Activated CD4-positive, alpha-beta memory T cell treated with anti-CD3 and anti-CD28 coated beads for 36 hours (primary cell): ENCODE data around the gene ACTA2. TPM values are rescaled to one million over a fixed set of nuclear protein-coding genes. Genes with fewer than 3 reads are reported as not detected.

ENCODE experiments used
- CTCF ChIA-PET: fragments of 350-600 bp; sonication (Branson Sonifier 250); formaldehyde crosslinking; loops from one replicate; lab custom pipeline; 2021; ENCODE audit warnings: antibody characterized with exemption, inconsistent platforms; lab: Charles Lee
- POLR2A ChIA-PET: fragments of 350-600 bp; sonication (Branson Sonifier 250); formaldehyde crosslinking; loops from one replicate; lab custom pipeline; 2021; ENCODE audit warnings: antibody characterized with exemption; lab: Charles Lee
- DNase-seq: peaks from one replicate; pipeline ENCODE4 v3.0.0-alpha.2; 2020
- H3K27ac Mint-ChIP-seq: one replicate; pipeline ENCODE4 v1.8.0; 2021; ENCODE audit warnings: mixed read lengths
- H3K27me3 Mint-ChIP-seq: one replicate; pipeline ENCODE4 v1.8.0; 2021; ENCODE audit warnings: mixed read lengths
- H3K36me3 Mint-ChIP-seq: one replicate; pipeline ENCODE4 v1.8.0; 2021; ENCODE audit warnings: mixed read lengths
- H3K4me1 Mint-ChIP-seq: one replicate; pipeline ENCODE4 v1.8.0; 2021; ENCODE audit warnings: low read depth, mixed read lengths
- H3K4me3 Mint-ChIP-seq: one replicate; pipeline ENCODE4 v1.8.0; 2021; ENCODE audit warnings: mild to moderate bottlenecking, mixed read lengths
- H3K9me3 Mint-ChIP-seq: one replicate; pipeline ENCODE4 v1.8.0; 2021; ENCODE audit warnings: mixed read lengths
- intact Hi-C: fragments of 100-400 bp; cut with micrococcal nuclease; formaldehyde crosslinking; loops from one replicate; pipeline ENCODE4 v1.15.1; 2023
- total RNA-seq, 2 experiments: library from RNA; stranded (reverse); gene quantifications; one replicate each; pipeline ENCODE4 v1.2.3, GENCODE V29; 2021

The ACTA2 gene
- total RNA-seq, 2 experiments from 2014 or later = 18.6 to 23.3 TPM

DNA sequence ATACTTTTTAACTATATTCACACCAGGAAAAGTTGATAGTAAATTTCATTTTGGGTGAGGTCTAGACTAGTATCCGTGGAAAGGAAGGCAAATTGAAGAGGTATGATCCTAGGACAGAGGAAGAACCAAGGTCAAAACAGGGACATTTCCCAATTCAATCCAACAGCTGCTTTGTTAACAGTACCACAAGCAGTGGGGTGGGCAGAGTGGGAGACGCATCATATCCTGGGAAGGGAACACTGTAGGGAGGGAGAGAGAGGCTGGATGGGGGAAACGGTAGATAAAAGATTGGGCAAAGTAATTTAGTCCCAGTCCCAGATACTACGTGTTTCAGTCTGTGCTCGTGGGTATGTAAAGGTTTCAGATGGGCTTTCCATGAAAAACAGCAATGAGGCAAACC, 28.9 kb upstream of the ACTA2 start:
- ChIA-PET POLR2A (interaction anchor here (1.1 kb wide), 1 partner anchor 9 kb away, joined by 3 read pairs; the partner anchor contains the start of gene FAS), CTCF (interaction anchor here (1.5 kb wide), 1 partner anchor 47 kb away, joined by 5 read pairs; no protein-coding TSS in a partner anchor)
- no peak for DNase-seq
- Mint-ChIP-seq H3K9me3 (peaks cover 1% of the 10 kb centered on the region), H3K4me3 (no peak overlapping the region), H3K27ac (no peak overlapping the region), H3K36me3 (peaks cover 2% of the 10 kb centered on the region), H3K4me1 (peaks cover 30% of the 10 kb centered on the region), H3K27me3 (no peaks in the 10 kb centered on the region)
- intact Hi-C loops = no loop called here

DNA sequence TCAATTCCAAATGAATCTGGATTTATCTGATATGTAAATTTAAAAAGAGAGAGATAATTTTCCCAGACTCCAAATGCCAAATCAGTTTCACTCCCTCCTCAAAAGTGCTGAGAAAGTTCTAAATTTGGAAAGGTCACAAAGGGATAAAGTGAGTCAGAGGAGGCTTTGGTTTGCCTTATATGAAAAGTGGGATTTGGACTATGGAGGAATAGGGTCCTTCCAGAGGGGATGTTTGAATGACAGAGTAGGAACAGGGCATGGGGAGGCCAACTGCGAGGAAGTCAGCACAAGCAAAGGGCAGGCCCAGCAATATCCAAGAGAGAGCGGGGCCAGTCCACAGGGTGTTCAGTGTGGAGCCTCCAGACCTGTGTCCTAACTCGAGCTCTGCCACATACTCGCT, 28.2 kb upstream of the ACTA2 start:
- H3K4me3 Mint-ChIP-seq = no peak overlapping the region
- DNase-seq = no peak
- no peaks in the 10 kb centered on the region for H3K36me3 Mint-ChIP-seq
- no peaks in the 10 kb centered on the region for H3K27me3 Mint-ChIP-seq
- CTCF ChIA-PET = interaction anchor here (1.2 to 1.5 kb wide), 3 partner anchors 10 to 48 kb away, joined by 3 to 5 read pairs (median 3); partner anchors contain the start of gene FAS
- POLR2A ChIA-PET = interaction anchor here (1.1 kb wide), 1 partner anchor 9 kb away, joined by 3 read pairs; the partner anchor contains the start of gene FAS
- no peaks in the 10 kb centered on the region for H3K9me3 Mint-ChIP-seq
- H3K27ac Mint-ChIP-seq = no peak overlapping the region
- intact Hi-C loops = no loop called here
- H3K4me1 Mint-ChIP-seq = peaks cover 30% of the 10 kb centered on the region

DNA sequence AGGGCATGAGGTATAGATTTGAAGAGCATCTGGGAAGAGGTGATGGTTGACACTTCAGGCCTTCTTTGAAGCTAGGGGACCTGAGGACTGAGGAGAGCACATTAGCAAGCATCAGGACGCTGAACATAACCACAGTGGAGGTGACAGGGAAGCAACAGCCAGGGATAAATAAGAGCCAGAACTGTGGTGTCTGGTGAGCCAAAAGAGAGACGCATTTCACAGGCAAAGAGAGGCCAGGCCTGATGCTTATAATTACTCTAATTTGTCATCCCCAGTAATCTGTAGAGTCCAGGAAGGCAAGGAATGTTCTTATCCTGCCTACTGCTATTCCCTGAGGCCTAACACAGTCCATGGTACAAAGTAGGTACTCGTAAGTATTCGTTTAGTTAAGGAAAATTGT, 27.7 kb upstream of the ACTA2 start:
- H3K4me3 Mint-ChIP-seq = no peak overlapping the region
- no peak overlapping the region for H3K27ac Mint-ChIP-seq
- intact Hi-C loops = no loop called here
- ChIA-PET POLR2A (interaction anchor here (1.1 kb wide), 1 partner anchor 10 kb away, joined by 3 read pairs; the partner anchor contains the start of gene FAS), CTCF (interaction anchor here (1.2 to 1.5 kb wide), 3 partner anchors 10 to 47 kb away, joined by 3 to 5 read pairs (median 3); partner anchors contain the start of gene FAS)
- no peaks in the 10 kb centered on the region for H3K27me3 Mint-ChIP-seq
- peaks cover 31% of the 10 kb centered on the region for H3K4me1 Mint-ChIP-seq
- H3K36me3 Mint-ChIP-seq = no peaks in the 10 kb centered on the region
- no peak for DNase-seq
- no peaks in the 10 kb centered on the region for H3K9me3 Mint-ChIP-seq

DNA sequence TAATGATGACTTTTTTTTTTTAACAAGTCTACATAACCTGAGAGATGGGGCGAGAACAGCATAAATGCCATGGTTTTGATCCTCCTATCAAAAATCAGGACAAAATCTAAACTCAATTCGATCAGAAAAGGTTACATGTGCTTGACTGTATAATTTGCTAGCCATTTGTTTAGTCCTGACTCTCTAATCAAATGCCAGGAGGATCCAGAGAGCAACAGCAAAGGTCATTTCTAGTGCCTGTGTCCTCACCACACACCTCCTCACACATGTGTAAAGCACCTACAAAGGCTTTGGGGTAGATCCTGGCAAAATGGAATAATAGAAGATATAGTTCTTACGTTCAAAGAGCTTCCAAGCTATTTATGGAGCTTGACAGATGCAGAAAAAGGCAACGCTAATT, 27.0 kb upstream of the ACTA2 start:
- ChIA-PET POLR2A (no interaction called here), CTCF (interaction anchor here (1.2 to 1.3 kb wide), 2 partner anchors 11 to 47 kb away, joined by 3 read pairs; partner anchors contain the start of gene FAS)
- no peaks in the 10 kb centered on the region for H3K9me3 Mint-ChIP-seq
- intact Hi-C loops = no loop called here
- H3K4me3 Mint-ChIP-seq = no peak overlapping the region
- H3K27me3 Mint-ChIP-seq = no peaks in the 10 kb centered on the region
- no peak for DNase-seq
- H3K36me3 Mint-ChIP-seq = no peaks in the 10 kb centered on the region
- peaks cover 34% of the 10 kb centered on the region for H3K4me1 Mint-ChIP-seq
- no peak overlapping the region for H3K27ac Mint-ChIP-seq

DNA sequence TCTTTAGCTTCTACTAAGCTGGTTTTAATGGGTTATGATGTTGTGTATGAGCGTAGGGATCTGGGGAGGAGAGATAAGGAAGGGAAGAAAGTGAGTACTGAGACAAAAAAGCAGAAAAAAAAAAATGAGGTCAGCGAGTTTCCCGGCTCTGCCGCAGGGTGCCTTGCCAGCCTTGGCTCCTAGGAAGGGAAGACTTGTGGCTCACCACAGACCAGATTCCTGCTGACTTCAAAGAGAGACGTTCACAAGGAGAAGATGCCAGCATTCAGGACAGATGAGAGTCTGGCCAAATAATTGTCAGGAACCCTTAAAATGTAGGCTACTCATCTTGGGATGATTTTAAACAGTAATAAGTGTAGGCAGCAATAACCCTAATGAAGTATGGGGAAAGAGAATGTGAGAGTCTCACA, 26.6 kb upstream of the ACTA2 start:
- POLR2A ChIA-PET = no interaction called here
- no peak overlapping the region for H3K4me3 Mint-ChIP-seq
- no peak for DNase-seq

DNA sequence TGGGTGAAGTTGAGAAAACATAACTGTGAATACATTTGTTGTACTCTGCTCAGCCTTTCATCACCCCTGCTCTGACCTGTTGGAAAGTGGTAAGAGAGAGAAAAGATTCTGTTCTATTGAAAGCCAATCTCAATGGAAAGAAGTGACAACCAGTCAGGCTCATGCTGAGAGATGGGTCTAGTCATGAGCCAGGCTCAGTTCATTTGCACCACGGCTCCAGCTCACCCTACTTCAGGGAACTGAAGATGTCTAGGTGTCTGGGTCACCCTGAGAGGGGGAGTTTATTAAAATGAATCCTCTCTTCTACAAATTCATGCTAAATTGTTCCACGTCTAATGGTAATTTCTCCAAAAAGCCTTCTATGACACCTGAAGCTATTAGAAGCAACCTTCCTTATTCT, 25.9 kb upstream of the ACTA2 start:
- H3K27me3 Mint-ChIP-seq = no peaks in the 10 kb centered on the region
- CTCF ChIA-PET = interaction anchor here (0.6 to 1.4 kb wide), 3 partner anchors 9 to 239 kb away, joined by 3 read pairs; no protein-coding TSS in a partner anchor
- intact Hi-C loops = no loop called here
- POLR2A ChIA-PET = no interaction called here
- no peak overlapping the region for H3K4me3 Mint-ChIP-seq
- peaks cover 26% of the 10 kb centered on the region for H3K4me1 Mint-ChIP-seq
- DNase-seq = no peak
- no peak overlapping the region for H3K27ac Mint-ChIP-seq
- H3K9me3 Mint-ChIP-seq = no peaks in the 10 kb centered on the region
- no peaks in the 10 kb centered on the region for H3K36me3 Mint-ChIP-seq

More for the DNA sequence above, 26.6 kb upstream of the ACTA2 start:
- intact Hi-C loops = no loop called here
- H3K9me3 Mint-ChIP-seq = no peaks in the 10 kb centered on the region
- no peaks in the 10 kb centered on the region for H3K27me3 Mint-ChIP-seq
- no peak overlapping the region for H3K27ac Mint-ChIP-seq
- no peaks in the 10 kb centered on the region for H3K36me3 Mint-ChIP-seq
- CTCF ChIA-PET = interaction anchor here (0.6 to 1.4 kb wide), 5 partner anchors 8 to 238 kb away, joined by 3 read pairs; partner anchors contain the start of gene FAS
- H3K4me1 Mint-ChIP-seq = peaks cover 32% of the 10 kb centered on the region

GRCh38 chr10:88975377-88975720, 22.8 kb upstream of the ACTA2 start:
- POLR2A ChIA-PET = interaction anchor here (1.0 kb wide), 1 partner anchor 15 kb away, joined by 3 read pairs; the partner anchor contains the start of gene FAS
- DNase-seq = no peak
- Mint-ChIP-seq H3K27ac (peak overlapping the region; percentile 82), H3K4me1 (peaks cover 26% of the 10 kb centered on the region), H3K27me3 (no peaks in the 10 kb centered on the region), H3K9me3 (no peaks in the 10 kb centered on the region), H3K36me3 (no peaks in the 10 kb centered on the region), H3K4me3 (peak overlapping the region; percentile 87)
- CTCF ChIA-PET = interaction anchor here (1.0 to 2.2 kb wide), 4 partner anchors 12 to 242 kb away, joined by 3 to 5 read pairs (median 4); partner anchors contain the start of gene FAS
- intact Hi-C loops = loop anchor here (2.0 kb wide), 1 partner anchor 15 kb away; the partner anchor contains the start of gene FAS

DNA sequence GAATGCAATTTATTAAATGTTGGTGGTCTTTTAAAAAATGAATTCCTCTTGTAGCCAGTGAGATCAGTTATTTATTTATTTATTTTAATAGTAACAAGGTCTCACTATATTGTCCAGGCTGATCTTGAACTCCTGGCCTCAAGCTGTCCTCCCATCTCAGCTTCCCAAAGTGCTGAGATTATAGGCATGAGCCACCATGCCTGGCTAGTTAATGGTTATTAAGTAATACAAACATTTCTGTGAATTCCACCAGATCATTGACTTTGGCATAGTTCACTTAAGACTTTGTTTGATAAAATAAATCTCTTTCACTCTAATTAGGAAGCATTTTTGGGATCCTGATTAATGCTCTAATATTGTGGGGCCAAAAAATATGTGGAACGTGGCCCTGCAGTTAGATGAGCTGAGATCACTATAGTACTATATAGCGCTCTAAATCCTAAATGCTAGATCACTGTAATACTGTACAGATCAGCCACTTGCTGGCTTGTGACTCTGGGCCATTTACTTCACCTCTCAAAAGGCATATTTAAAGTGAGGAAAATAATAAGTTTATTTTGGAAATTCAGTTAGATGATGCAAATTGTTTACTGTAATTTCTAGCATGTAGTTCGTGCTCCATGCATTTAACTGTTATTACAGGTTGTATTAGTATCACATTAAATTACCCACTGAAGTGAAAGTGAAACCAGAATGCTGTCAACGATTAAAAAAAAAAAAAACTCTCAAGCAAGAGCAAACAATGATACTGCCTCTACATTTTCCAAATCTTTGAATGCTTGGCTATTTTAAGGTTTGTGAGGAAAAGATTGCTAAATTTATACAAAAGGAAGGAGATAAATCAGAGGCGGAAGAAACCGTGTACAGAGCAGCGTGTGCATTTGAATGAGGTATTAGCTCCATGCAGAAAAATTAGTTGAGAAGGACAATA, 22.1 kb upstream of the ACTA2 start:
- H3K27me3 Mint-ChIP-seq = no peaks in the 10 kb centered on the region
- peak overlapping the region; percentile 87 for H3K4me3 Mint-ChIP-seq
- intact Hi-C loops = loop anchor here (2.0 kb wide), 1 partner anchor 16 kb away; the partner anchor contains the start of gene FAS
- ChIA-PET POLR2A (interaction anchor here (1.0 kb wide), 1 partner anchor 16 kb away, joined by 3 read pairs; the partner anchor contains the start of gene FAS), CTCF (interaction anchor here (1.0 to 2.2 kb wide), 4 partner anchors 13 to 243 kb away, joined by 3 to 5 read pairs (median 4); partner anchors contain the start of gene FAS)
- H3K4me1 Mint-ChIP-seq = peaks cover 26% of the 10 kb centered on the region
- DNase-seq = no peak
- H3K36me3 Mint-ChIP-seq = no peaks in the 10 kb centered on the region
- H3K9me3 Mint-ChIP-seq = no peaks in the 10 kb centered on the region
- peak overlapping the region; percentile 82 for H3K27ac Mint-ChIP-seq

- Mint-ChIP-seq H3K36me3 (no peaks in the 10 kb centered on the region), H3K4me3 (no peak overlapping the region), H3K4me1 (peaks cover 22% of the 10 kb centered on the region), H3K9me3 (no peaks in the 10 kb centered on the region), H3K27ac (no peak overlapping the region), H3K27me3 (no peaks in the 10 kb centered on the region)
- DNase-seq = no peak
- intact Hi-C loops = loop anchor here (2.0 kb wide), 1 partner anchor 17 kb away; the partner anchor contains the start of gene FAS
- ChIA-PET CTCF (interaction anchor here (0.7 to 2.2 kb wide), 4 partner anchors 13 to 244 kb away, joined by 3 to 5 read pairs (median 4); no protein-coding TSS in a partner anchor), POLR2A (no interaction called here)
Observed at GRCh38 chr10:88974012-88974411, 21.4 kb upstream of the ACTA2 start.

GRCh38 chr10:88971221-88972061, 18.9 kb upstream of the ACTA2 start:
- Mint-ChIP-seq H3K9me3 (no peaks in the 10 kb centered on the region), H3K36me3 (no peaks in the 10 kb centered on the region), H3K4me1 (peaks cover 21% of the 10 kb centered on the region), H3K4me3 (no peak overlapping the region), H3K27me3 (no peaks in the 10 kb centered on the region), H3K27ac (no peak overlapping the region)
- ChIA-PET CTCF (no interaction called here), POLR2A (no interaction called here)
- no peak for DNase-seq
- intact Hi-C loops = no loop called here

- DNase-seq = no peak
- Mint-ChIP-seq H3K4me1 (peaks cover 1% of the 10 kb centered on the region), H3K27ac (no peak overlapping the region), H3K9me3 (no peaks in the 10 kb centered on the region), H3K4me3 (no peak overlapping the region), H3K27me3 (no peaks in the 10 kb centered on the region), H3K36me3 (no peaks in the 10 kb centered on the region)
- POLR2A ChIA-PET = no interaction called here
- CTCF ChIA-PET = interaction anchor here (0.7 kb wide), 1 partner anchor 19 kb away, joined by 3 read pairs; no protein-coding TSS in a partner anchor
- intact Hi-C loops = no loop called here
Observed at GRCh38 chr10:88968391-88968790, 15.8 kb upstream of the ACTA2 start.
